HG03139 (cell line): ENCODE data around the gene CYP11A1.

Source experiments
- ATAC-seq: cut with Tn5 transposase; IDR thresholded peaks from one replicate; pipeline ENCODE4 v1.9.1; 2021; ENCODE audit not compliant: unreplicated experiment

CYP11A1 gene

GRCh38 chr15:74389241-74390048 is 22.0 kb upstream of the CYP11A1 start:
- no peak for ATAC-seq

- ATAC-seq, result no peak
Measured at GRCh38 chr15:74388363-74388951, 21.0 kb upstream of the CYP11A1 start.

- no peak for ATAC-seq
Measured at GRCh38 chr15:74387621-74388362, 20.3 kb upstream of the CYP11A1 start.

- ATAC-seq, result no peak
Measured at GRCh38 chr15:74387141-74387541, 19.7 kb upstream of the CYP11A1 start.

GRCh38 chr15:74386496-74387140 is 19.2 kb upstream of the CYP11A1 start:
- no peak for ATAC-seq

GRCh38 chr15:74385733-74386132 is 18.3 kb upstream of the CYP11A1 start:
- ATAC-seq, result no peak

GRCh38 chr15:74384881-74385643 is 17.6 kb upstream of the CYP11A1 start:
- peak; percentile 45 for ATAC-seq

- no peak for ATAC-seq
Measured at GRCh38 chr15:74384566-74384880, 17.1 kb upstream of the CYP11A1 start.

GRCh38 chr15:74383695-74384565 is 16.5 kb upstream of the CYP11A1 start:
- peak; percentile 30 for ATAC-seq

- ATAC-seq, result no peak
Measured at GRCh38 chr15:74383286-74383685, 15.8 kb upstream of the CYP11A1 start.

GRCh38 chr15:74382004-74382816 is 14.8 kb upstream of the CYP11A1 start:
- ATAC-seq, result no peak

GRCh38 chr15:74381481-74381880 is 14.0 kb upstream of the CYP11A1 start:
- ATAC-seq, result no peak

- no peak for ATAC-seq
Measured at GRCh38 chr15:74381190-74381453, 13.7 kb upstream of the CYP11A1 start.

- no peak for ATAC-seq
Measured at GRCh38 chr15:74380361-74381189, 13.1 kb upstream of the CYP11A1 start.

GRCh38 chr15:74378848-74379247 is 11.4 kb upstream of the CYP11A1 start:
- no peak for ATAC-seq

- no peak for ATAC-seq
Measured at GRCh38 chr15:74377831-74378766, 10.7 kb upstream of the CYP11A1 start.

- ATAC-seq, result no peak
Measured at GRCh38 chr15:74376825-74377581, 9.6 kb upstream of the CYP11A1 start.
